Activated effector memory CD4-positive, alpha-beta T cell treated with anti-CD3 and anti-CD28 coated beads, Interleukin-2, amount 50 U/mL, for 16 hours (primary cell): ENCODE measurements around the gene USP54.

Experiments
- DNase-seq: peaks from one replicate; pipeline ENCODE4 v3.0.0-alpha.2; 2020

Gene USP54

GRCh38 chr10:73517166-73517888, 73.8 kb downstream of the USP54 start:
- DNase-seq = no peak

DNA sequence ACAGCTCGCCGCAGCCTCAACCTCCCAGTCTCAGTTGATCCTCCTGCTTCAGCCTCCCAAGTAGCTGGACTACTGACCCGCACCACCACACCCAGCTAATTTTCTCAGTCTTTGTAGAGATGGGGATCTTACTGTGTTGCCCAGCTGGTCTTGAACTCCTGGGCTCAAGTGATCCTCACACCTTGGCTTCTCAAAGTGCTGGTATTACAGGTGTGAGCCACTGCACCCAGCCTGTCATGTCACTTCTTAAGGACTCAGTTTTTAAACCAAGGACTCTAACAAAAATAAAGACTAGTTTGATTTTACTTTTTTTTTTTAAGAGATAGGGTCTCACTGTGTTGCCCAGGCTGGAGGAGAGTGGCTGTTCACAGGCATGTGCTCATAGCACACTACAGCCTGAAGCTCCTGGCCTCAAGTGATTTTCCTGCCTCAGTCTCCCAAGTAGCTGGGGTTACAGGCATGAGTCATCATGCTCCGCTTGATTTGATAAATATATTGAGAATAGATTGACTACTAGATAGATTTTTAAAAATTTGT, 78.9 kb downstream of the USP54 start:
- DNase-seq = no peak

GRCh38 chr10:73509695-73510094, 81.4 kb downstream of the USP54 start:
- no peak for DNase-seq

GRCh38 chr10:73506491-73506890, 84.7 kb downstream of the USP54 start:
- no peak for DNase-seq

- DNase-seq = no peak
Measured at GRCh38 chr10:73506074-73506473, 85.1 kb downstream of the USP54 start.

GRCh38 chr10:73503037-73503436, 88.1 kb downstream of the USP54 start:
- DNase-seq = no peak

GRCh38 chr10:73501651-73502050, 89.5 kb downstream of the USP54 start:
- DNase-seq = no peak

- no peak for DNase-seq
Measured at GRCh38 chr10:73497623-73498022, 93.5 kb downstream of the USP54 start.

DNA sequence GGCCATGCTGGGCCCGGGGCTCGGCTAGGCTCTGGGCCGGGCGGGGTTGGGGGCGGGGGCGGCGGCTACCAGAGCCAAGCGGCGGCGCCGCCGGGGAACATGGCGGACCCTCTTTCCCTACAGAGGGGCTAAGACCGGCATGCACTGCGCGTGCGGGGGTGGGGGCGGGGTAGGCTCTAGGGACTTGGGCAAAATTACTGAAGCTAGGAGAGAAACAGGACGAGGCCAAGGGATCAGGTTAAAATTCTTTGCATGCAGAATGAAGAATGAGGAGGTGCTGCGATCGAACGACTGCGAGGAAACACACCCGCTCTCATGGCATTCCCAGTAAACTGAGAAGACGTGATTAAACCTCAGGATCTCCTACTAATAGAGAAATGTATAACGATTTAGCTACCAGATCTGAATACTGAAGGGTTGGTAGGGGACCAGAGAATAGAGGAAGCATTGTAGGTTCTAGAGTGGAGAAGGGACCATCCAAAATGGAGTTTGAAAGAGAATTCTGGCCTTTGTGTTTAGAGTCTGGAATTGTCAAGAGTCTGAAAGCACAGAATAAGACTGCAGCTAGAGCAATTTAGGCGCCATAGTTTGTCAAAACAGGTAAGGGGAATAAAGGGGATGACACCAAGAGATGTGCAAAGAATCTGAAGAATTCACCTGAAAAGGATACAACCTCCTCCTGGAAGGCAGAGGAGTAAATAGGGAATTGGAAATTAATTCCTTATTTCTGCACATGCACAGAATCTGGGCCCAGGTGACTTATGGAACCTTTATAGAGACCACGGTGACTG, 95.1 kb downstream of the USP54 start, which contains the start of gene PPP3CB:
Gene PPP3CB, minus strand, starts transcription at position 141 of the 791 bp plus-strand sequence. Its CDS starts 135 bp downstream, at position 6.
- peak; percentile 96 for DNase-seq

GRCh38 chr10:73495226-73495883, 95.8 kb downstream of the USP54 start:
- DNase-seq = peak; percentile 96

GRCh38 chr10:73494877-73495225, 96.3 kb downstream of the USP54 start:
- no peak for DNase-seq

GRCh38 chr10:73494213-73494612, 96.9 kb downstream of the USP54 start:
- no peak for DNase-seq

- no peak for DNase-seq
Measured at GRCh38 chr10:73493781-73494180, 97.4 kb downstream of the USP54 start.

DNA sequence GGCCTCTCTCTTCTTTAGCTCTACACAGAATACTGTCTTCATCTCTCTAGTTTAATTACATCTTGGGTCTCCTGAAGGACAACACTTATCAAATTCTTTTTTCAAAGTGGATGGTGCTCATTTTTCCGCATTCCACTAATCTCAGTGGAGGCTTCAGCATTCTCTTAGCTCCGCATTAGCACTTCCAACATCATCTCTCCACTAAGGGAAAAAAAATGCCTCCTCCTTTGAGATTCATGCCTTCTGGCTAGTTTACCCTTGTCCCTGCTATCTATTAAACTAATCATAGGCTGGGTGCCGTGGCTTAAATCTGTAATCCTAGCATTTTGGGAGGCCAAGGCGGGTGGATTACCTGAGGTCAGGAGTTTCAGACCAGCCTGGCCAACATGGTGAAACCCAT, 104.5 kb downstream of the USP54 start:
- no peak for DNase-seq

DNA sequence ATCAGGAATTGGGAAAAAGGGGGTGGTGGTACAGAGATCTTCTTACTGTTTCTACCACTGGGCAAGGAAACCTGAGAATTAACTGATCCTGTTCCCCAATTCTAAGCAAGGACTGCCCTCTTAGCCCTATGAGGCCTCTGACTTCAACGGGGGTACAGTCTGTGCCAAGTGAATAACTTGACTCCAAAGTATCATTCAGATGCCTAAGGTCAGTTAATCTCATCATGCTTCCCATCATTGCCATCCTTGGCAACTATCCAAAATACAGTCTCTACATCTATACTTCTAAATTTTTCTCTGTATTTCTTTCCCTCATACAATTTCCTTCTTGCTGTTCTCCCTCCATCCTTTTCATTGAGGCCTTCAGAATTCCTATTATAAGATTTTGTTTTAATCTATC, 105.8 kb downstream of the USP54 start:
- no peak for DNase-seq

GRCh38 chr10:73480158-73480557, 111.0 kb downstream of the USP54 start:
- DNase-seq = no peak

DNA sequence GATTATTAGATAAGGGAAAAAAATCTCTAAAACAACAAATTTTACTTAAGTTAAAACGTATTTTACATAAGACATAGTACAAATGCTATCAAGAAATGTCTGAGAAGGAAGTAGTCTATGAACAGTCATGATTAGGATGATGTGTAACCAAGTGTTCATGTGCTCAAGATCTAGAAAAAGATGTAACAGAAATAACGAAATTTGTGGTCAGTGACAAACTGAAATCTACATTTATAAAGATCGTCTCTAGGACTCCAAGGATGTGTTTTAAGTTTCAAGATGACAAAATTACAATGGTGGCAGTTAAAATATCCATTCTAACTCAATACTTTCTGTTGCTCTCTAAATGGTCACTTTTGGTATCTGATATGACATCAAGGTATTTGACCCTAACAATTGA, 112.5 kb downstream of the USP54 start:
- no peak for DNase-seq

DNA sequence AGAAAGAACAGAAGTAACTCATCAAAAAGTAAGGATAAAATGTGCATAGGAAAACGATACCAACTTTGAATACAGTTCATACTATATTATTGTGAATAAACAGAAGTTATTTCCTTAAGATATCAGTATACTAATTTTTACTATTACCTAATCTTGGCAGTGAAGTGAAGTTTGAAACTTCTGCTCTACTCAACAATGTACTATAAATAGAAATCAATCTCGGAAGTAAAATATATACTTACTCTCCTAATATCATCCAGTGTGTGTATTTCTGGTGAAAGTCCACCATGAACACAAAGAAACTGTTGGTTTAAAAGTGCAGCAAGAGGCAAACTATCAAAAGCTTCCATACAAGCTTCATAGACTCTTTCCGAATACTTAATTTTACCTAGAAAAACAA, 119.9 kb downstream of the USP54 start:
- no peak for DNase-seq

DNA sequence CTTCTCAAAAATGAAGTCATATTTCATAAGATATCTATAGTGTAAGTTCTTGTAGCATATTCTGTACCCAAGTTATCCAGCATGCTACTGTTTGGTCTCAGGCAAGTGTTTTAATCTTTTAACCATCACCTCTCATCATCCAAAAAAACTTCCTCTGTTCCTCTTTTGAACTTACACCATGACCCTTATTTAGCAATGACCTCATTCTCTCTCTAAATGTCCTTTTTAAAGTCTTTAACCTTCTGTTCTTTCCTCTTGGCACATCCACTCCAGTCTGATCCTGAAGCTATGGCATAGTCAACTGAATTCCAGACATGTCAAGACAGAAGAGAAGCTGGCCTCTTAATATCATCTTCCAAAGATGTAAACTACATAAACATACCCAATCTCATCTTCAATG, 121.6 kb downstream of the USP54 start:
- DNase-seq = no peak

DNA sequence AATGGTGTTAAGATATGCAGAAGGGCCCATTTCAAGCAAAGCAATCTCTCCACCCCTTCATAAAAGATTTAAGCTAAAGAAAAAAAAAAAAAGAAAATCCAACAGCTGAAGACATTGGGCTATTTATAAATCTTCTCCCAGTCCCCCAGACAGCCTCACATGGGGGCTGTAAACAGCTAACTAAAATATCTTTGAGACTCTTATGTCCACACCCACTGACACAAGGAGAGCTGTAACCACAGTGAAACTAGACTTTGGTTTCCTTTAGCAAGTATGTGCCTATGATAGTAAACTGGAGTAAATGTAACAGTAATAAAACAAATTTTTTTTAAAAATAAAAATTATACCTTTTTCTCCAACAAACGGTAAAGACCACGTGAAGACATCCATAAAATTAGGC, 123.9 kb downstream of the USP54 start:
- no peak for DNase-seq

DNA sequence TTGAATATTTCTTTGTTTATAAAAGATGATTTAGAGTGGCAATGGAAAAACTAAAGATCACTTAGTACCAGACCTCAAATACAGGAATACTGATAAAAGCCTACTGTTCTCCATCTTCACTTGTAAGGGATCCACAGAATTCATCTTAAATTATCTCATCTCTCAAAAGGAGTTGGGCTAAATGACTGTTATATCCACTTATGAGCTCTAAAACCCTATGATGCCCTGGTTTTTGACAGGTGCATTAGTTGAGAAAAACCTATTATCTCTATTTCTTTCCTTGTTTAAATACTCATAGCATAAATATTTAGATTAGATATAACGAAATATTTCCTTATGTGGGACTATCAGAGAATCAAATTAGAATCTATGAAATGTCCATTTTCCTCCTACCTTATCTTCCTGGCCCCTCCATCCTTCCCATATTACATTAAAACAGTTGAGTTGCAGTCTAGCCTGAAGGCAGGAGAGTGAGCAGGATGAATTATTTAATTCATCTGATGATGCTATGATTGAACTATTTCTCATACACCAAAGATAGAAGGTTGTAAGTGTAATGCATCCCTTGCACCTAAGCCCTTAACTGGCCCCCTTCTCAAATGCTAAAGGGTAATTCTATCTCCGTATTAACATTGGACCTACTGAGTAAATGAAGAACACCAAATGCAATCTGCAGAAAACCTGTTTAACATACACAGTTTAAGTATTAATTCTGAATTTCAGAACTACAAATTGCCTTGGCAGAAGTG, 125.0 kb downstream of the USP54 start:
- DNase-seq = no peak

DNA sequence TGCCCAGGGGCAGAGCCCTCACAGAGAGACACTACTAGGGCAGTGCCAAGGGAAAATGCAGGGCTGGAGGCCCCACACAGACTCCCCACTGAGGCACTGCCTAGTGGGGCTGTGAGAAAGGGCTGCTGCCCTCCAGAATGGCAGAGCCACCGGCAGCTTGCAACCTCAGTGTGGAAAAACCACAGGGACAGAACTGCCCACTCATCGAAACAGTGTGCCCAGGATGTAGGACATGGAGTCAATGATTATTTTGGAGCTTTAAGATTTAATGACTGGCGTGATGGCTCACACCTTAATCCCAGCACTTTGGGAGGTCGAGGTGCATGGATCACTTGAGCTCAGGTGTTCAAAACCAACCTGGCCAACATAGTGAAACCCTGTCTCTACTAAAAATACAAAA, 130.2 kb downstream of the USP54 start:
- no peak for DNase-seq
